GM12875 (cell line): ENCODE measurements around the gene HTR1B.

ENCODE experiments used
- H3K4me3 ChIP-seq: one replicate; pipeline ENCODE4 v1.5.1; 2011; ENCODE audit warnings: low read depth, low read length, control low read depth
- CTCF ChIP-seq: IDR thresholded peaks from 2 replicates; pipeline ENCODE4 v1.5.1; 2011; ENCODE audit warnings: low read depth, mild to moderate bottlenecking, control low read depth, inconsistent platforms, low read length, moderate library complexity, borderline replicate concordance; ENCODE audit not compliant: insufficient read depth

HTR1B gene

DNA sequence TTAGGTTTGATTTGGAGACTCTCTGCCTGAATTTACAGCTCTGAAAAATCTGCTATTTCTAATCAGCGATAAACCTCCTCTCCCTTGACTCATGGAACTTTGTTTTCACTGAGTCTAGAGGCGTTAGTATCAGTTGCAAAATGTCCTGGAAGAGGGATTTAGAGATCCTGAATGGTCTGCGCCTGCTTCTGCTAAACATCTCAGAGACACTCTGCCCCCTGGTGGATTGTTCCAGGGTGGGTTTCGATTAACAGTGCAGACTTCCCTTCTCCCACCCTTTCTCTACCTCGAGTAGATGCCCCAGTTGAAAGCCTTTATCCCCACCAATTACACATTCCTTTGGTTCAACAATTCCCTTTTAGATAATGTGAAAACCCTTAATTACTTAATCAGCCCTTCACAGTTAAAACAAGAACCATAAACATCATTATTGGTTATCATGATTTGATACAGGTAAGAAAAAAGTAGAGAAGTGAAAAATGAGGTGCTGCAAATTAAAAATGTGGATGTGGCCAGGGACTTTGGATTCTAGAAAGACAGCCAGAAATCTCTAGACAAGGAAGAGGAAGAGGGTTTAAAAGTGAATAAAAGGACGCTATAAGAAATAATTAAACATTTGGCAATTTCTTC, 5.5 kb downstream of the HTR1B start:
- H3K4me3 ChIP-seq = no peak overlapping the region
- peak; percentile 54 for TF ChIP-seq CTCF

- TF ChIP-seq CTCF = no peak
- no peak overlapping the region for H3K4me3 ChIP-seq
These were observed 6.6 kb downstream of the HTR1B start for GRCh38 chr6:77456531-77457248.

DNA sequence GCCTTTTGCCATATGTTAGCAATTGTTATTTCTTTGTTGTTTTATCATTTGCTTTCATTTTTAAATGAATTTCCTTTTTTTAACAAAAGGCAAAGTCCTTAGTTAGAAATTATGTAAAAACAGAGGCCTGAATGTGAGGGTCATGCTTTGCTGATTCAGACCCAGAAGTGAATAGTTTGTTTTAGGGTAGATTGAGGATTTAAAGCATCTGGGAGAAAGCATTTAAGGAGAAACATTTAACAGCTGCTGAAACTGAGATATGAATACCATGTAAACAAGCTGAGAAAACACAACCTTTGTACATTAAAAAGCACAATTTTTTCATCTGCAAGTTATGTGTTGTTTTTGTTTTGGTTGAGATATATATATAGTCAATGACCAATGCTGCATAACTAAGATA, 8.0 kb downstream of the HTR1B start:
- H3K4me3 ChIP-seq = no peak overlapping the region
- no peak for TF ChIP-seq CTCF

- no peak for TF ChIP-seq CTCF
- no peak overlapping the region for H3K4me3 ChIP-seq
These were observed 8.9 kb downstream of the HTR1B start for GRCh38 chr6:77454386-77454785.

DNA sequence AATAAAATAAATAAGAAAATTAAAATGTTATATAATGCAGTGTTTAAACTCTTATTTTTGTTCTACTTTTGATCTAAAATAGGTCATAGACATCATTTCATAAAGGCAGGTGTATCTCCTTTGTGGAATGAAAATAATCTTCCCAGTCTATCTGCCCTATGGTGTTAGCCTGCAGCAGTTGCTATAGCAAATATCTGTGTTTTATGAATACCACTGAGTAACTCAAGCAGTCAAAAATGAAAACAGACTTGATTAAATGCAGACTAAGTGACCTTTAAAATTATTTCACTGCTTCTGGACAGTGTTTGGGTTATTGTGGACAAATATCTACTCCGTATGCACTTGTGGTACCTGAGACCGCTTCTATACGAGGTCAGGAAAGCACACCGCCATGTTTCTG, 11.8 kb downstream of the HTR1B start:
- no peak overlapping the region for H3K4me3 ChIP-seq
- TF ChIP-seq CTCF = no peak

DNA sequence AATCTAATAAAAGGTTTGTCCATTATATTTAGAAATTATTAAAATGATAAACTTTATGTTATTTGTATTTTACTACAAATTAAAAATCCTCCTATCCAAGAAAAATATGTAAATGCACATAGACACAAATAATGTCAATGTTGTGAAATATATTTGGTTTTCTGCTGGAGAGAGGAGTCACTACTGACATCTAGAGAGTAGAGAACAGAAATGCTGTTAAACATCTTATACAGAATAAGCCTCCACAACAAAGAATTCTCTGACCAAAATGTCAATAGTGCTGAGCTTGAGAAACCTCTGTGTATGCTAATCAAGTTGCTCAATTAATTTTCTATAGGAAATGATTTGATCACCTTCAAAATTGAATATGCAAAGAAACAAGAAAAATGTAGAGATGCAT, 12.4 kb downstream of the HTR1B start:
- TF ChIP-seq CTCF = no peak
- H3K4me3 ChIP-seq = no peak overlapping the region

- no peak for TF ChIP-seq CTCF
- H3K4me3 ChIP-seq = no peak overlapping the region
These were observed 14.7 kb downstream of the HTR1B start for GRCh38 chr6:77448546-77448945.
